ENCODE data around the gene MPDZ.

- TF ChIP-seq RAD21 (conservative IDR thresholded peaks at IDR 0.05 in 1 of 2, IDR thresholded peaks at IDR 0.05 in 1 of 2), result no peak
- TF ChIP-seq CTCF (IDR thresholded peaks at IDR 0.05), result no peak
- no peak for TF ChIP-seq POLR2AphosphoS2 (conservative IDR thresholded peaks at IDR 0.05; ENCODE audit: low read length)
- TF ChIP-seq ESRRA (IDR thresholded peaks at IDR 0.05; ENCODE audit: borderline replicate concordance, low read length), result no peak
- TF ChIP-seq RFX5 (IDR thresholded peaks at IDR 0.05), result no peak
- no peak for TF ChIP-seq BHLHE40 (IDR thresholded peaks at IDR 0.05; ENCODE audit: low read depth, low read length)
- no peak for TF ChIP-seq EHMT2 (IDR thresholded peaks at IDR 0.05; ENCODE audit: low read depth)
- no peak for TF ChIP-seq USF2 (IDR thresholded peaks at IDR 0.05)
- no peak for TF ChIP-seq POLR2A (IDR thresholded peaks at IDR 0.05; ENCODE audit: low read length)
Measured at GRCh38 chr9:13166996-13167395, 112.5 kb downstream of the MPDZ start.

Measured in A549 (cell line).